ENCODE results near the gene LMAN1L.

DNA sequence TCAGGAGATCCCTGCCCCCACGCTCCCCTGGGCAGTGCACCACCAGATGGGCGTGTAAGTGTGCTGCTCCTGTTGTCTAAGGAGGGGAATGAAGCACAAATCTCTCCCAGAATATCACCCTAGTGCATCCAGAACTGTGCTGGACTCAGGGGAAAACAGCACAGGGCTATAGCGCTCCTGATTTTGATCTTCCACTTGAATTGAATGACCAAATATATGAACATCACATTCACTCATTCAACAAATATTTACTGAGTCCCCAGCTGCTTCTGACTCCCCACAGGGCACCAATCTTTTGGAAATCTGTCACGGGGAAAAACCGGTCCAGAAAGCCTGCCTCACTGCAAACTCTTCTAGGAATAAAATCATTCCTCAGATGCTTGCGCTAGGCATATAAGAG lies 16.2 kb downstream of the LMAN1L start:
- TF ChIP-seq, protein P1, sequence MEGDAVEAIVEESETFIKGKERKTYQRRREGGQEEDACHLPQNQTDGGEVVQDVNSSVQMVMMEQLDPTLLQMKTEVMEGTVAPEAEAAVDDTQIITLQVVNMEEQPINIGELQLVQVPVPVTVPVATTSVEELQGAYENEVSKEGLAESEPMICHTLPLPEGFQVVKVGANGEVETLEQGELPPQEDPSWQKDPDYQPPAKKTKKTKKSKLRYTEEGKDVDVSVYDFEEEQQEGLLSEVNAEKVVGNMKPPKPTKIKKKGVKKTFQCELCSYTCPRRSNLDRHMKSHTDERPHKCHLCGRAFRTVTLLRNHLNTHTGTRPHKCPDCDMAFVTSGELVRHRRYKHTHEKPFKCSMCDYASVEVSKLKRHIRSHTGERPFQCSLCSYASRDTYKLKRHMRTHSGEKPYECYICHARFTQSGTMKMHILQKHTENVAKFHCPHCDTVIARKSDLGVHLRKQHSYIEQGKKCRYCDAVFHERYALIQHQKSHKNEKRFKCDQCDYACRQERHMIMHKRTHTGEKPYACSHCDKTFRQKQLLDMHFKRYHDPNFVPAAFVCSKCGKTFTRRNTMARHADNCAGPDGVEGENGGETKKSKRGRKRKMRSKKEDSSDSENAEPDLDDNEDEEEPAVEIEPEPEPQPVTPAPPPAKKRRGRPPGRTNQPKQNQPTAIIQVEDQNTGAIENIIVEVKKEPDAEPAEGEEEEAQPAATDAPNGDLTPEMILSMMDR (conservative IDR thresholded peaks at IDR 0.05; ENCODE audit: low read depth, low read length) = no peak
- TF ChIP-seq EZH2phosphoT487 (IDR thresholded peaks at IDR 0.05; ENCODE audit: borderline replicate concordance, low read length) = no peak

Data from PC-3 (cell line).